ENCODE measurements around the gene ANKRD1. TPM values are rescaled to one million over a fixed set of nuclear protein-coding genes. Genes with fewer than 3 reads are reported as not detected.

ANKRD1 gene
- total RNA-seq, 1 experiment from 2014 or later, result 0.26 TPM

DNA sequence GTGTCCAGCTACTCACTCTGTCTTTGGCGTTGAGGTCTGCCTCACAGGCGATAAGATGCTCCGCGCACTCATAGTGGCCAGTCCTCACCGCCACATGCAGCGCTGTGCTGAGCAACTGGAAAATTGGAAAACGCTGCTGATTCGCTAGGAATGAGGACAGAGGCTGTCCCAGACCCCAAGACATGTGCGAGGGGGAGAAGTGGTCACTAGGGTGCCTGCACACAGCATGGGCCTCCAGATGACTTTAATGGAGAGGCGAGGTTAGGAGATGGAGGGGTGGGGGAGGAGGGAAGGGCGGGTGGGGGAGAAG lies 5.2 kb downstream of the ANKRD1 start:
- ChIA-PET POLR2A (no interaction called here), CTCF (no interaction called here)
- in situ Hi-C loops (cut with HindIII; ENCODE audit: low pct_unique_long_range_greater_than_20kb, low sequenced_read_pairs) (no loop called here), intact Hi-C loops (cut with micrococcal nuclease; ENCODE audit: unreplicated experiment) (no loop called here)
- H3K4me3 ChIP-seq (ENCODE audit: low read depth in 2 of 2, low read length in 2 of 2), result no peak overlapping the region
- no TSS peak for BruUV-seq (replicated peaks)
- TF ChIP-seq, protein P1, sequence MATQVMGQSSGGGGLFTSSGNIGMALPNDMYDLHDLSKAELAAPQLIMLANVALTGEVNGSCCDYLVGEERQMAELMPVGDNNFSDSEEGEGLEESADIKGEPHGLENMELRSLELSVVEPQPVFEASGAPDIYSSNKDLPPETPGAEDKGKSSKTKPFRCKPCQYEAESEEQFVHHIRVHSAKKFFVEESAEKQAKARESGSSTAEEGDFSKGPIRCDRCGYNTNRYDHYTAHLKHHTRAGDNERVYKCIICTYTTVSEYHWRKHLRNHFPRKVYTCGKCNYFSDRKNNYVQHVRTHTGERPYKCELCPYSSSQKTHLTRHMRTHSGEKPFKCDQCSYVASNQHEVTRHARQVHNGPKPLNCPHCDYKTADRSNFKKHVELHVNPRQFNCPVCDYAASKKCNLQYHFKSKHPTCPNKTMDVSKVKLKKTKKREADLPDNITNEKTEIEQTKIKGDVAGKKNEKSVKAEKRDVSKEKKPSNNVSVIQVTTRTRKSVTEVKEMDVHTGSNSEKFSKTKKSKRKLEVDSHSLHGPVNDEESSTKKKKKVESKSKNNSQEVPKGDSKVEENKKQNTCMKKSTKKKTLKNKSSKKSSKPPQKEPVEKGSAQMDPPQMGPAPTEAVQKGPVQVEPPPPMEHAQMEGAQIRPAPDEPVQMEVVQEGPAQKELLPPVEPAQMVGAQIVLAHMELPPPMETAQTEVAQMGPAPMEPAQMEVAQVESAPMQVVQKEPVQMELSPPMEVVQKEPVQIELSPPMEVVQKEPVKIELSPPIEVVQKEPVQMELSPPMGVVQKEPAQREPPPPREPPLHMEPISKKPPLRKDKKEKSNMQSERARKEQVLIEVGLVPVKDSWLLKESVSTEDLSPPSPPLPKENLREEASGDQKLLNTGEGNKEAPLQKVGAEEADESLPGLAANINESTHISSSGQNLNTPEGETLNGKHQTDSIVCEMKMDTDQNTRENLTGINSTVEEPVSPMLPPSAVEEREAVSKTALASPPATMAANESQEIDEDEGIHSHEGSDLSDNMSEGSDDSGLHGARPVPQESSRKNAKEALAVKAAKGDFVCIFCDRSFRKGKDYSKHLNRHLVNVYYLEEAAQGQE (IDR thresholded peaks at IDR 0.05; ENCODE audit: insufficient read depth in 1 of 2, low read depth in 2 of 2, low read length in 1 of 2), result no peak
- TF ChIP-seq CTCF (IDR thresholded peaks at IDR 0.05) (no peak), SIN3A (IDR thresholded peaks at IDR 0.05; ENCODE audit: borderline replicate concordance, insufficient read depth, low read depth, low read length) (no peak), POLR2AphosphoS5 (IDR thresholded peaks at IDR 0.05; ENCODE audit: low read depth, low read length) (no peak), TCF7L2 (IDR thresholded peaks at IDR 0.05; ENCODE audit: low read depth, low read length) (no peak)
- no peak overlapping the region for H3K27ac ChIP-seq (ENCODE audit: low read length)
- DNase-seq (ENCODE audit: low read depth, low spot score), result no peak
- ATAC-seq, result no peak
- no peaks in the 10 kb centered on the region; the same call in 1 of the 2 replicates for H3K4me1 ChIP-seq (ENCODE audit: control insufficient read depth, insufficient read depth, low read length)
- no peaks in the 10 kb centered on the region for H3K36me3 ChIP-seq (ENCODE audit: control insufficient read depth, insufficient read depth, low read length)
- no peaks in the 10 kb centered on the region; the same call in 1 of the 2 replicates for H3K27me3 ChIP-seq (ENCODE audit: control insufficient read depth, insufficient read depth, low read length)
- no peaks in the 10 kb centered on the region for H3K9me3 ChIP-seq (ENCODE audit: control insufficient read depth, insufficient read depth, low read depth, low read length)

DNA sequence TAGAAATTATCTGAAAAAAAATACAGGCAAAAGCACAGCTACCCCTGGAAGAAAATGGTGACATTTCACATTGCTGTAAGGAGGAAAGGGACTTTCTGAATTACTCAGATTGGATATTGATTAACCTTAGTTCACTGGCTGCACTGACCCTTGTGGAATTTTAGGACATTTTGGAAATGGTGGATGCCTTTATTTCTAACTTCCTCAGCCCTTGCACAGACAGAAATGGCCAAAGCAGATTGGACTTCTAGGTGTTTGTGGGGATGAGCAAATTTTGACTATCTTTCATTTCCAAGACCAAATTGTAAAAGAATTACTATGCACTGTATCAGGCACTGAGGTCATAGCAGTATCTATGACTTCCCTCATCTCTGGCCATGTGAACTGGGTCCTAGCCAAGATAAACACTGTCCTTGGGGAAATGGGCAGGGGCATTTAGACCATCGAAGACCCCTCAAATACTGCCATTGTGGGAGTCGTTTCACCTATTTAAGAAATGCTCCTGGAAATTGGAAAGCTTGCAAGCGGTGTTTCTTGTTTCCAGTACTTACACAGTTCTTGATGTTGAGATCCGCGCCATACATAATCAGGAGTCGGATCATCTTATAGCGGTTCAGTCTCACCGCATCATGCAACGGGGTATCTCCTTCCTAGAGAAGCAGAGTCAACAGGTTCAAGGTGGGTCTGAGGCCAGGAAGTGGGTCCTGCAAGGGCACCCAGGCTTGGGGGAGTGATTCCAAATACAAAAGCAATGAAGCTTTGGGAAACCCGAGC lies 5.7 kb downstream of the ANKRD1 start:
- H3K27me3 ChIP-seq (ENCODE audit: control insufficient read depth, insufficient read depth, low read length), result no peaks in the 10 kb centered on the region; the same call in 1 of the 2 replicates
- no peaks in the 10 kb centered on the region; the same call in 1 of the 2 replicates for H3K4me1 ChIP-seq (ENCODE audit: control insufficient read depth, insufficient read depth, low read length)
- ChIA-PET CTCF (no interaction called here), POLR2A (interaction anchor here (0.6 kb wide), 1 partner anchor 28 kb away, joined by 8 read pairs; no protein-coding TSS in a partner anchor)
- in situ Hi-C loops (cut with HindIII; ENCODE audit: low pct_unique_long_range_greater_than_20kb, low sequenced_read_pairs), result no loop called here
- no peak for TF ChIP-seq CTCF (IDR thresholded peaks at IDR 0.05)
- TF ChIP-seq, protein P1 (IDR thresholded peaks at IDR 0.05; ENCODE audit: insufficient read depth in 1 of 2, low read depth in 2 of 2, low read length in 1 of 2), result no peak
- no peak for TF ChIP-seq POLR2AphosphoS5 (IDR thresholded peaks at IDR 0.05; ENCODE audit: low read depth, low read length)
- no peak for TF ChIP-seq TCF7L2 (IDR thresholded peaks at IDR 0.05; ENCODE audit: low read depth, low read length)
- no peak for TF ChIP-seq SIN3A (IDR thresholded peaks at IDR 0.05; ENCODE audit: borderline replicate concordance, insufficient read depth, low read depth, low read length)
- DNase-seq (ENCODE audit: low read depth, low spot score), result no peak
- H3K27ac ChIP-seq (ENCODE audit: low read length), result no peak overlapping the region
- ATAC-seq, result no peak
- H3K4me3 ChIP-seq (ENCODE audit: low read depth in 2 of 2, low read length in 2 of 2), result no peak overlapping the region
- no peaks in the 10 kb centered on the region for H3K36me3 ChIP-seq (ENCODE audit: control insufficient read depth, insufficient read depth, low read length)
- H3K9me3 ChIP-seq (ENCODE audit: control insufficient read depth, insufficient read depth, low read depth, low read length), result no peaks in the 10 kb centered on the region
- no TSS peak for BruUV-seq (replicated peaks)
- intact Hi-C loops (cut with micrococcal nuclease; ENCODE audit: unreplicated experiment), result no loop called here

Measured in Panc1 (cell line).